ENCODE measurements around the gene SPEG.

Gene SPEG

GRCh38 chr2:219438453-219438852, 3.8 kb downstream of the SPEG start:
- TF ChIP-seq TSHZ2 (CRISPR knock-in tag; IDR thresholded peaks at IDR 0.05) (no peak), TOX (CRISPR knock-in tag; IDR thresholded peaks at IDR 0.05; ENCODE audit: borderline replicate concordance) (no peak), ISL1 (CRISPR knock-in tag; IDR thresholded peaks at IDR 0.05) (no peak), ESRRG (CRISPR knock-in tag; IDR thresholded peaks at IDR 0.05) (no peak), SNAI2 (CRISPR knock-in tag; IDR thresholded peaks at IDR 0.05) (no peak), ZC3H10 (CRISPR knock-in tag; IDR thresholded peaks at IDR 0.05) (no peak), CREB5 (CRISPR knock-in tag; IDR thresholded peaks at IDR 0.05; ENCODE audit: low read depth) (no peak)
- no peak for ATAC-seq

- ATAC-seq, result no peak
- TF ChIP-seq PATZ1 (CRISPR knock-in tag; IDR thresholded peaks at IDR 0.05; ENCODE audit: borderline replicate concordance) (no peak), ZC3H10 (CRISPR knock-in tag; IDR thresholded peaks at IDR 0.05) (no peak), RARB (CRISPR knock-in tag; IDR thresholded peaks at IDR 0.05) (no peak), TSHZ2 (CRISPR knock-in tag; IDR thresholded peaks at IDR 0.05) (no peak), ESRRG (CRISPR knock-in tag; IDR thresholded peaks at IDR 0.05) (no peak), ARNTL (CRISPR knock-in tag; IDR thresholded peaks at IDR 0.05; ENCODE audit: borderline replicate concordance, low read depth) (no peak), TCF4 (CRISPR knock-in tag; IDR thresholded peaks at IDR 0.05; ENCODE audit: borderline replicate concordance) (no peak), ZFP3 (CRISPR knock-in tag; IDR thresholded peaks at IDR 0.05) (no peak), GLIS3 (CRISPR knock-in tag; IDR thresholded peaks at IDR 0.05) (no peak), PPARA (CRISPR knock-in tag; IDR thresholded peaks at IDR 0.05; ENCODE audit: borderline replicate concordance) (no peak), ZNF565 (CRISPR knock-in tag; conservative IDR thresholded peaks at IDR 0.05; ENCODE audit: low read depth) (no peak), ZNF70 (CRISPR knock-in tag; IDR thresholded peaks at IDR 0.05) (no peak), SNAI2 (CRISPR knock-in tag; IDR thresholded peaks at IDR 0.05) (no peak), BACH2 (CRISPR knock-in tag; IDR thresholded peaks at IDR 0.05; ENCODE audit: borderline replicate concordance) (no peak), CSRNP3 (CRISPR knock-in tag; IDR thresholded peaks at IDR 0.05) (no peak), CSDC2 (CRISPR knock-in tag; IDR thresholded peaks at IDR 0.05) (no peak)
Measured at GRCh38 chr2:219439506-219439905, 4.9 kb downstream of the SPEG start.

Measured in SK-N-SH treated with all-trans-retinoic acid at 6 μM for 48 hours (cell line).